RWPE2 (cell line): Measurements from ENCODE around the gene CHST15.

ENCODE experiments used
- ATAC-seq: fragments of 200-7000 bp; cut with Tn5 transposase; 3 replicates; pipeline ENCODE4 v1.9.1; 2021; ENCODE audit warnings: low read depth
- DNase-seq: peaks from one replicate; pipeline ENCODE4 v3.0.0-alpha.2; 2020; ENCODE audit warnings: low spot score
- H3K27ac ChIP-seq: fragments of 450-650 bp; 2 replicates; pipeline ENCODE4 v1.5.1; 2017; ENCODE audit warnings: mild to moderate bottlenecking; ENCODE audit not compliant: poor library complexity, severe bottlenecking
- H3K27me3 ChIP-seq: fragments of 250-450 bp; sonication (Bioruptor Pico); 2 replicates; pipeline ENCODE4 v1.5.1; 2021; ENCODE audit warnings: mild to moderate bottlenecking, moderate library complexity; ENCODE audit not compliant: insufficient read depth, poor library complexity, severe bottlenecking
- H3K36me3 ChIP-seq: fragments of 250-450 bp; sonication (Bioruptor Pico); 2 replicates; pipeline ENCODE4 v1.5.1; 2020; ENCODE audit warnings: low read depth, mild to moderate bottlenecking, moderate library complexity
- H3K4me1 ChIP-seq: fragments of 250-450 bp; sonication (Bioruptor Pico); 2 replicates; pipeline ENCODE4 v1.5.1; 2021; ENCODE audit warnings: mild to moderate bottlenecking, moderate library complexity; ENCODE audit not compliant: insufficient read depth, poor library complexity, severe bottlenecking
- H3K4me3 ChIP-seq: fragments of 250-450 bp; sonication (Bioruptor Pico); 2 replicates; pipeline ENCODE4 v1.5.1; 2021; ENCODE audit warnings: mild to moderate bottlenecking, moderate library complexity; ENCODE audit not compliant: severe bottlenecking
- H3K9me3 ChIP-seq: fragments of 250-450 bp; sonication (Bioruptor Pico); 2 replicates; pipeline ENCODE4 v1.5.1; 2021; ENCODE audit warnings: mild to moderate bottlenecking, moderate library complexity; ENCODE audit not compliant: severe bottlenecking
- CTCF ChIP-seq: fragments of 450-650 bp; IDR thresholded peaks from one replicate; pipeline ENCODE4 v1.5.1; 2017; ENCODE audit warnings: mild to moderate bottlenecking, moderate library complexity; ENCODE audit not compliant: poor library complexity, severe bottlenecking

Gene CHST15

DNA sequence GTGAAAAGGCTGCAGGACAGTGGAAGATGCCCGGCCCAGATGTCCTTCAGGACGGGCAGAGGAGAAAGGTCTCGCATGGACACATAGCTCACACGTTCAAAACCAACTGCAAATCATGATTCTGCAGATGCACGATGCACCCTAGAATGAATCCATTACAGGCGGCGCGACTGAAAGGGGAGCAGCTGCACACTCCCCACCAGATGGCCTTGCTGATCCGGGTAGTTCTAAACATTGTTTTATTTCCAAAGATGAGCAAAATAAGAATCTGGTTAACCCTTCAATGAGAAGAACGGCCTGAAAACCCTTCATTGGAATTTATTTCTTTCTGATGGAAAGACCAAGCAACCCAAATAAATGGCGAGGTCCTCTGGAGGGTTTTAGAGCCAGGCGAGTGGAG lies 33.8 kb downstream of the CHST15 start:
- DNase-seq (no peak), ATAC-seq (no peak)
- Histone ChIP-seq H3K36me3 (no peaks in the 10 kb centered on the region), H3K9me3 (no peaks in the 10 kb centered on the region), H3K4me3 (no peak overlapping the region), H3K4me1 (peaks cover 15% of the 10 kb centered on the region), H3K27ac (no peak overlapping the region), H3K27me3 (no peaks in the 10 kb centered on the region)
- TF ChIP-seq CTCF, result no peak

- ATAC-seq (no peak), DNase-seq (no peak)
- Histone ChIP-seq H3K36me3 (no peaks in the 10 kb centered on the region), H3K4me1 (peaks cover 17% of the 10 kb centered on the region), H3K27ac (no peak overlapping the region), H3K4me3 (no peak overlapping the region), H3K27me3 (no peaks in the 10 kb centered on the region), H3K9me3 (no peaks in the 10 kb centered on the region)
- TF ChIP-seq CTCF, result no peak
These were observed 34.9 kb downstream of the CHST15 start for GRCh38 chr10:124058346-124059003.

DNA sequence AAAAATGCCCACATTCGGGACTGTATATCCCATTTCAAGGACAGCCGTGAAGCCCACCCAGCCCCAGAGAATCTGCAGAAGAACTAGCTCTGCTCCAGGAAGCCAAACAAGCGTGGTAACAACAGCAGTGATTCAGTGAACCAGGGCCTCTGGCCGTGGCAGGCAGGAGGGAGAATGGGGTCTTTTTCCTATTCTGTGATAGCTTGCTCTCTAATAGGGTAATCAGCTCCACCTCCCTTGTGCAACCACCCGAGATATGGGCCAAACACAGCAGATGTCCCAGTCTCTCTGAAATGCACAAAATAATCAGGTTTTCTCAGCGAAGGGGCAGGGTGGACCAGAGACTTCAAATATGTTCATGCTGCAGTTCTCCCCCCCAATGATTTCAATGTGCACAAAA lies 35.8 kb downstream of the CHST15 start:
- H3K27me3 ChIP-seq, result no peaks in the 10 kb centered on the region
- no peak for TF ChIP-seq CTCF
- H3K27ac ChIP-seq, result no peak overlapping the region
- no peaks in the 10 kb centered on the region for H3K36me3 ChIP-seq
- peaks cover 14% of the 10 kb centered on the region for H3K4me1 ChIP-seq
- H3K4me3 ChIP-seq, result no peak overlapping the region
- no peak for DNase-seq
- H3K9me3 ChIP-seq, result no peaks in the 10 kb centered on the region
- ATAC-seq, result no peak

- no peaks in the 10 kb centered on the region for H3K9me3 ChIP-seq
- H3K4me1 ChIP-seq, result peaks cover 14% of the 10 kb centered on the region
- ATAC-seq, result no peak
These were observed 36.9 kb downstream of the CHST15 start for GRCh38 chr10:124056337-124056980.

More at GRCh38 chr10:124056337-124056980, 36.9 kb downstream of the CHST15 start:
- TF ChIP-seq CTCF, result no peak
- H3K36me3 ChIP-seq, result no peaks in the 10 kb centered on the region
- no peak overlapping the region for H3K27ac ChIP-seq
- no peaks in the 10 kb centered on the region for H3K27me3 ChIP-seq
- H3K4me3 ChIP-seq, result no peak overlapping the region
- no peak for DNase-seq
